ENCODE data around the gene KIT.

DNA sequence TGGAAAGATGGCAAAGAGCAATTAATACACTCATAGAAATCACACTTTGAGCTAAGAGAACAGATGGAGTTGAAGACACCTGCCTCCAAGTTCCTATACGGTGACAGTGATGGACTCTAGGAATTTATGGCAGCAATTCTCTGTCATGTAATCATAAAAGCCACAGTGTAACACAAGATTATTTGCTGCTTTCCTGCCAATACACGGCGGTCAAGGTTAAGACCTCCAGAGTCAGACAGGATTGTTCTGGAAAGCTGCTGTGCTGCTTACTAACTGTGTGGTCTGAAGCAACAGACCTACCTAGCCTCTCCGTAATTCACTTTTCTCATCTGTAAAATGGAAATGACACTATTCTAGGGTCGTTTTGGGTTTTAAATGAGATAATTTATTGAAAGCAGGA lies 14.6 kb upstream of the KIT start:
- TF ChIP-seq GATAD2B (conservative IDR thresholded peaks at IDR 0.05; ENCODE audit: low read depth) (no peak), POLR2A (IDR thresholded peaks at IDR 0.05; ENCODE audit: low read depth, low read length) (no peak), HDAC6 (IDR thresholded peaks at IDR 0.05; ENCODE audit: unreplicated experiment) (no peak), RAD51 (IDR thresholded peaks at IDR 0.05) (no peak), ETV6 (conservative IDR thresholded peaks at IDR 0.05 in 1 of 2, IDR thresholded peaks at IDR 0.05 in 1 of 2; ENCODE audit: borderline replicate concordance in 1 of 2, low read depth in 1 of 2) (no peak), EED (IDR thresholded peaks at IDR 0.05; ENCODE audit: low read depth) (no peak), SMC3 (IDR thresholded peaks at IDR 0.05; ENCODE audit: borderline replicate concordance, low read length) (no peak)
- TF ChIP-seq, protein P1, sequence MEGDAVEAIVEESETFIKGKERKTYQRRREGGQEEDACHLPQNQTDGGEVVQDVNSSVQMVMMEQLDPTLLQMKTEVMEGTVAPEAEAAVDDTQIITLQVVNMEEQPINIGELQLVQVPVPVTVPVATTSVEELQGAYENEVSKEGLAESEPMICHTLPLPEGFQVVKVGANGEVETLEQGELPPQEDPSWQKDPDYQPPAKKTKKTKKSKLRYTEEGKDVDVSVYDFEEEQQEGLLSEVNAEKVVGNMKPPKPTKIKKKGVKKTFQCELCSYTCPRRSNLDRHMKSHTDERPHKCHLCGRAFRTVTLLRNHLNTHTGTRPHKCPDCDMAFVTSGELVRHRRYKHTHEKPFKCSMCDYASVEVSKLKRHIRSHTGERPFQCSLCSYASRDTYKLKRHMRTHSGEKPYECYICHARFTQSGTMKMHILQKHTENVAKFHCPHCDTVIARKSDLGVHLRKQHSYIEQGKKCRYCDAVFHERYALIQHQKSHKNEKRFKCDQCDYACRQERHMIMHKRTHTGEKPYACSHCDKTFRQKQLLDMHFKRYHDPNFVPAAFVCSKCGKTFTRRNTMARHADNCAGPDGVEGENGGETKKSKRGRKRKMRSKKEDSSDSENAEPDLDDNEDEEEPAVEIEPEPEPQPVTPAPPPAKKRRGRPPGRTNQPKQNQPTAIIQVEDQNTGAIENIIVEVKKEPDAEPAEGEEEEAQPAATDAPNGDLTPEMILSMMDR (IDR thresholded peaks at IDR 0.05 in 2 of 3, conservative IDR thresholded peaks at IDR 0.05 in 1 of 3; ENCODE audit: control insufficient read depth in 2 of 3, extremely low read depth in 1 of 3, insufficient read depth in 1 of 3, low read depth in 3 of 3, low read length in 3 of 3) = no peak
- TF ChIP-seq, protein P2, sequence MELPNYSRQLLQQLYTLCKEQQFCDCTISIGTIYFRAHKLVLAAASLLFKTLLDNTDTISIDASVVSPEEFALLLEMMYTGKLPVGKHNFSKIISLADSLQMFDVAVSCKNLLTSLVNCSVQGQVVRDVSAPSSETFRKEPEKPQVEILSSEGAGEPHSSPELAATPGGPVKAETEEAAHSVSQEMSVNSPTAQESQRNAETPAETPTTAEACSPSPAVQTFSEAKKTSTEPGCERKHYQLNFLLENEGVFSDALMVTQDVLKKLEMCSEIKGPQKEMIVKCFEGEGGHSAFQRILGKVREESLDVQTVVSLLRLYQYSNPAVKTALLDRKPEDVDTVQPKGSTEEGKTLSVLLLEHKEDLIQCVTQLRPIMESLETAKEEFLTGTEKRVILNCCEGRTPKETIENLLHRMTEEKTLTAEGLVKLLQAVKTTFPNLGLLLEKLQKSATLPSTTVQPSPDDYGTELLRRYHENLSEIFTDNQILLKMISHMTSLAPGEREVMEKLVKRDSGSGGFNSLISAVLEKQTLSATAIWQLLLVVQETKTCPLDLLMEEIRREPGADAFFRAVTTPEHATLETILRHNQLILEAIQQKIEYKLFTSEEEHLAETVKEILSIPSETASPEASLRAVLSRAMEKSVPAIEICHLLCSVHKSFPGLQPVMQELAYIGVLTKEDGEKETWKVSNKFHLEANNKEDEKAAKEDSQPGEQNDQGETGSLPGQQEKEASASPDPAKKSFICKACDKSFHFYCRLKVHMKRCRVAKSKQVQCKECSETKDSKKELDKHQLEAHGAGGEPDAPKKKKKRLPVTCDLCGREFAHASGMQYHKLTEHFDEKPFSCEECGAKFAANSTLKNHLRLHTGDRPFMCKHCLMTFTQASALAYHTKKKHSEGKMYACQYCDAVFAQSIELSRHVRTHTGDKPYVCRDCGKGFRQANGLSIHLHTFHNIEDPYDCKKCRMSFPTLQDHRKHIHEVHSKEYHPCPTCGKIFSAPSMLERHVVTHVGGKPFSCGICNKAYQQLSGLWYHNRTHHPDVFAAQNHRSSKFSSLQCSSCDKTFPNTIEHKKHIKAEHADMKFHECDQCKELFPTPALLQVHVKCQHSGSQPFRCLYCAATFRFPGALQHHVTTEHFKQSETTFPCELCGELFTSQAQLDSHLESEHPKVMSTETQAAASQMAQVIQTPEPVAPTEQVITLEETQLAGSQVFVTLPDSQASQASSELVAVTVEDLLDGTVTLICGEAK (IDR thresholded peaks at IDR 0.05; ENCODE audit: borderline replicate concordance) = no peak
- TF ChIP-seq, protein P3, sequence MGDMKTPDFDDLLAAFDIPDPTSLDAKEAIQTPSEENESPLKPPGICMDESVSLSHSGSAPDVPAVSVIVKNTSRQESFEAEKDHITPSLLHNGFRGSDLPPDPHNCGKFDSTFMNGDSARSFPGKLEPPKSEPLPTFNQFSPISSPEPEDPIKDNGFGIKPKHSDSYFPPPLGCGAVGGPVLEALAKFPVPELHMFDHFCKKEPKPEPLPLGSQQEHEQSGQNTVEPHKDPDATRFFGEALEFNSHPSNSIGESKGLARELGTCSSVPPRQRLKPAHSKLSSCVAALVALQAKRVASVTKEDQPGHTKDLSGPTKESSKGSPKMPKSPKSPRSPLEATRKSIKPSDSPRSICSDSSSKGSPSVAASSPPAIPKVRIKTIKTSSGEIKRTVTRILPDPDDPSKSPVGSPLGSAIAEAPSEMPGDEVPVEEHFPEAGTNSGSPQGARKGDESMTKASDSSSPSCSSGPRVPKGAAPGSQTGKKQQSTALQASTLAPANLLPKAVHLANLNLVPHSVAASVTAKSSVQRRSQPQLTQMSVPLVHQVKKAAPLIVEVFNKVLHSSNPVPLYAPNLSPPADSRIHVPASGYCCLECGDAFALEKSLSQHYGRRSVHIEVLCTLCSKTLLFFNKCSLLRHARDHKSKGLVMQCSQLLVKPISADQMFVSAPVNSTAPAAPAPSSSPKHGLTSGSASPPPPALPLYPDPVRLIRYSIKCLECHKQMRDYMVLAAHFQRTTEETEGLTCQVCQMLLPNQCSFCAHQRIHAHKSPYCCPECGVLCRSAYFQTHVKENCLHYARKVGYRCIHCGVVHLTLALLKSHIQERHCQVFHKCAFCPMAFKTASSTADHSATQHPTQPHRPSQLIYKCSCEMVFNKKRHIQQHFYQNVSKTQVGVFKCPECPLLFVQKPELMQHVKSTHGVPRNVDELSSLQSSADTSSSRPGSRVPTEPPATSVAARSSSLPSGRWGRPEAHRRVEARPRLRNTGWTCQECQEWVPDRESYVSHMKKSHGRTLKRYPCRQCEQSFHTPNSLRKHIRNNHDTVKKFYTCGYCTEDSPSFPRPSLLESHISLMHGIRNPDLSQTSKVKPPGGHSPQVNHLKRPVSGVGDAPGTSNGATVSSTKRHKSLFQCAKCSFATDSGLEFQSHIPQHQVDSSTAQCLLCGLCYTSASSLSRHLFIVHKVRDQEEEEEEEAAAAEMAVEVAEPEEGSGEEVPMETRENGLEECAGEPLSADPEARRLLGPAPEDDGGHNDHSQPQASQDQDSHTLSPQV (IDR thresholded peaks at IDR 0.05) = no peak

All from GM12878 (cell line).